Hindlimb muscle (tissue), 1 donor: ENCODE measurements around the gene MRPS18A. TPM values are rescaled to one million over a fixed set of nuclear protein-coding genes. Genes with fewer than 3 reads are reported as not detected.

Experiments used
- DNase-seq: peaks from one replicate; pipeline ENCODE4 v3.0.0-alpha.2; 2013
- polyA plus RNA-seq: library from polyadenylated mRNA; unstranded; fragments of 120-200 nt; gene quantifications from one replicate; pipeline ENCODE4 v1.2.1, GENCODE V29; 2013; ENCODE audit not compliant: insufficient read length

The MRPS18A gene
- polyA plus RNA-seq: 31.9 TPM

- DNase-seq: peak; percentile 75
These were observed at the start of gene MRPS18A for GRCh38 chr6:43687437-43688347. Gene MRPS18A (minus strand): TSS chr6:43687791. CDS start chr6:43687779, 12 bp downstream.

- DNase-seq: no peak
These were observed 49.3 kb upstream of the MRPS18A start for GRCh38 chr6:43736844-43737243.

DNA sequence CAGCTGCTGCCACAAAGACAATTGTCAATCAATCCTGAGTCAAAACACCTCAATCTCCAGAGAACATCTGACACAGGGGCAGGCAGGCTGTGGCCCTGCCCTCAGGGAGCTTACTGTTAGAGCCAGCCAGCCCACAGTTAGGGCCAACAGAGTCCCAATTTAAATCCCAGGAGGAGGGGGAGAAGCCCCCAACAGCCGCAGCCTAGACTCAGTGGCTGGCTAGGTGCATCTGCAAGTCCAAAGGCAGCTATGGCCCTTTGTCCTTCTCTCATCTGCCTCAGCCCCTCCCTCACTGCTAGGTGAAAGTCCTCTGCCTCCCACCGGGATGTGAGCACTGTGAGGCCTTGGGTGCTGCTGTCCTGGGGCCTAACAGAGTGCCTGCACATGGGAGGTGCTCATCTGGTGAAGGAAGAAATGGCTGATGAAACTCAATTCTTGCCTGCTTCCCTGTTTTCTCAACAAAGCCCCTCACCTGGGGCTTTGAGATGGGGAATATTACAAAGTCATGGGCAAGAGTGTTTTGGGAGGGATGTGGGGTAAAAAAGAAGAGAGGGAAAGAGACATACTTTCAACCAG, 48.7 kb upstream of the MRPS18A start:
- DNase-seq: no peak

- DNase-seq: no peak
These were observed 48.1 kb upstream of the MRPS18A start for GRCh38 chr6:43735642-43736199.

- DNase-seq: no peak
These were observed 46.7 kb upstream of the MRPS18A start for GRCh38 chr6:43734294-43734665.

- no peak for DNase-seq
These were observed 46.1 kb upstream of the MRPS18A start for GRCh38 chr6:43733471-43734293.

GRCh38 chr6:43730634-43731033, 43.0 kb upstream of the MRPS18A start:
- no peak for DNase-seq

- DNase-seq: no peak
These were observed 41.9 kb upstream of the MRPS18A start for GRCh38 chr6:43729537-43729936.

- no peak for DNase-seq
These were observed 41.0 kb upstream of the MRPS18A start for GRCh38 chr6:43728586-43728985.

- DNase-seq: no peak
These were observed 40.0 kb upstream of the MRPS18A start for GRCh38 chr6:43727634-43728033.

DNA sequence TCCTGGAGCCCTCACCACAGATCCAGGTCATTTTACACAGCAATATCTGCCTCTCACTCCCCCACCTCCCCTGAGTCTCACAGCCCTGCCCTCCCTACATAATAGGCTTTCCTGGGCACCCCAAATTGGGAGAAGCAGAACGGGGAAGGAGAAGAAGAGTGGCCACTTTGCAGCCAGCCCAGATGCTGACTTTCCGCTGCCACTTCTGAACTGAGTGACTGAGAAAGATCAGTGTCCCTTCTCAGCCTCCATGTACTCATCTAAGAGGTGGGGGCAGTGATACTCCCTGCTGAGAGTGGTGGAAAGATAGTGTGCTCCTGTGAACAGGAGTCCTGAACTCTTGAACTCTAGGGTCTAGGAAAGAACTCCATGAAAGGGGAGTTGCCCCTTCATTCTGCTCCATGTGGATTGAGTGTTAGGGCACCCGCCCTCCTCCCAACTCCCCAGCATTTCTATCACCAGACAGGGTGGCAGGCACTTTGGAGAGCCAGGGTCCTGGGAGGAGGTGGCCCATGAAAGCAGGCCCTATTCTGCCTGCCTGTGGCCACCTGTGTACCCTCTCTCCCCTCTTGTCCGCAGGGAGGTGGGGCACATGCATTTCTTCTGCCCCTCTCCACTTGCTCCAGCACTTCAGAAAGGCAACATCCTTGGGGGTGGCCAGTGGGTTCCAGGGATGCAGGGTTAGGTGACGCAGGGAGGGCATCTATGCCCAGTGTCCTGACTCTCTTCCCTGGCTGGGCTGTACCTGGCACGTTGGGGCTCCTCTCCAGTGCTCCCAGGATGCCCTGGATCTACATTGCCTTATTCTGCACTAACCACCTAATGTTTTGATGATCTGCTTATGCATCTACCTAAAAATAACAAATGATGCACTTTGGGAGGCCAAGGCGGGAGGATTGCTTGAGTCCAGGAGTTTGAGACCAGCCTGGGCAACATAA, 38.3 kb upstream of the MRPS18A start:
- no peak for DNase-seq

- DNase-seq: peak; percentile 61
These were observed 37.5 kb upstream of the MRPS18A start for GRCh38 chr6:43724914-43725642.

- no peak for DNase-seq
These were observed 36.8 kb upstream of the MRPS18A start for GRCh38 chr6:43724354-43724753.

GRCh38 chr6:43723737-43724295, 36.2 kb upstream of the MRPS18A start:
- DNase-seq: no peak

GRCh38 chr6:43722920-43723545, 35.4 kb upstream of the MRPS18A start:
- no peak for DNase-seq

DNA sequence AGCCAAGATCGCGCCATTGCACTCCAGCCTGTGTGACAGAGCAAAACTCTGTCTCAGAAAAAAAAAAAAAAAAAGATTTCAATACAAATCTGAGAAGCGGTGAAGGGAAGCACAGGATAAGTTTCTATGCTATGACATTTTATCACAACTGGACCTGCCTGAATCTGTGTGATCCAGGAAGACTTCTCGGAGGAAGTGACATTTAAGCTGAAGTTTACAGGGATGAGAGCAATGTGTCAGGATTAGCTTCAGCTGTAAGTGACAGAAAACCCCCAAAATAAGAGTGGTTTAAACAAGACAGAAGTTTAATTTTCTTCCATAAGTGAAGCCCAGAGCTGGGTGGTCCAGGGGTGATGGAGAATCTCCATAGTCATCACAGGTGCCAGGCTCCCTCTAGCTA, 33.4 kb upstream of the MRPS18A start:
- DNase-seq: no peak

DNA sequence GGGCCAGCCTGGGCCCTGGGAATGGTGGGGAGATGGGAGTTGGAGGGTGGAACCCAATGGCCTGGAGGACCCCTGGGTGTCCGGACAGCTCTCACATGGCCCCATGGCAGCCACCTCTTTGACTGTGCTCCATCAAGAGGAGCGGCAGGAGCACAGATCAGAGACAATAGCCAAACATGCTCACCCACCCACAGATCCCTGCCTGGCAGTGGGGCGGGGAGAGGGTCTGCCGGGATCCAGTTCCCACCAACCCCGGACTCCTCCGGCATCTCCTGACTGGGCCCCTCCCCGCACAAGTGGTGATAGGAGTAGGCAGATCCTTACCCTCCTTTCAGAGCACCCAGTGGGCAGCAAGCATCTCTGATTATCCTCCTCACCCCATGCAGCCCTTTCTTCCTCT, 31.9 kb upstream of the MRPS18A start:
- no peak for DNase-seq

- DNase-seq: no peak
These were observed 31.0 kb upstream of the MRPS18A start for GRCh38 chr6:43718387-43719105.

- DNase-seq: no peak
These were observed 30.2 kb upstream of the MRPS18A start for GRCh38 chr6:43717822-43718221.
